Endodermal cell (in vitro differentiated cells): ENCODE measurements around the gene NEB. TPM values are rescaled to one million over a fixed set of nuclear protein-coding genes. Genes with fewer than 3 reads are reported as not detected.
A peak's percentile ranks its signal among the peaks of the same experiment; 100 is the strongest.
"Not testable (repeated sequence)": the region's sequence is repeated elsewhere in the genome, so short reads cannot be mapped to it uniquely, and the experiment has no call there.

Source experiments
- DNase-seq: peaks from one replicate; pipeline ENCODE4 v3.0.0-alpha.2; 2017
- H3K27ac ChIP-seq: 2 replicates; pipeline ENCODE4 v1.5.1; 2013; ENCODE audit warnings: mild to moderate bottlenecking, low read depth, low read length, moderate library complexity
- H3K27me3 ChIP-seq: 2 replicates; pipeline ENCODE4 v1.6.1; 2013; ENCODE audit warnings: mild to moderate bottlenecking, low read length, moderate library complexity; ENCODE audit not compliant: insufficient read depth, control insufficient read depth, poor library complexity, severe bottlenecking
- H3K36me3 ChIP-seq: 2 replicates; pipeline ENCODE4 v1.7.0; 2013; ENCODE audit warnings: mild to moderate bottlenecking, low read length, moderate library complexity; ENCODE audit not compliant: control insufficient read depth, insufficient read depth
- H3K4me1 ChIP-seq: one replicate; pipeline ENCODE4 v1.7.0; 2013; ENCODE audit warnings: low read length; ENCODE audit not compliant: control insufficient read depth, insufficient read depth
- H3K4me3 ChIP-seq: 2 replicates; pipeline ENCODE4 v1.5.1; 2013; ENCODE audit warnings: mild to moderate bottlenecking, low read length, moderate library complexity
- H3K9ac ChIP-seq: 2 replicates; pipeline ENCODE4 v1.6.1; 2013; ENCODE audit warnings: mild to moderate bottlenecking, low read length, moderate library complexity; ENCODE audit not compliant: poor library complexity, severe bottlenecking; ENCODE audit errors: extremely low read depth
- H3K9me3 ChIP-seq: 2 replicates; pipeline ENCODE4 v1.6.1; 2013; ENCODE audit warnings: mild to moderate bottlenecking, low read length, moderate library complexity; ENCODE audit not compliant: control insufficient read depth
- H3K27ac Mint-ChIP-seq: 2 replicates; pipeline ENCODE4 v1.8.0; 2020; ENCODE audit warnings: mixed read lengths
- H3K27me3 Mint-ChIP-seq: 2 replicates; pipeline ENCODE4 v1.8.0; 2021; ENCODE audit warnings: mild to moderate bottlenecking, mixed read lengths; ENCODE audit not compliant: insufficient read depth
- H3K36me3 Mint-ChIP-seq: 2 replicates; pipeline ENCODE4 v1.8.0; 2020; ENCODE audit warnings: low read depth, mixed read lengths
- H3K4me1 Mint-ChIP-seq: 2 replicates; pipeline ENCODE4 v1.8.0; 2020; ENCODE audit warnings: mixed read lengths
- H3K4me3 Mint-ChIP-seq: 2 replicates; pipeline ENCODE4 v1.8.0; 2020; ENCODE audit warnings: mild to moderate bottlenecking, moderate library complexity, mixed read lengths
- H3K9me3 Mint-ChIP-seq: 2 replicates; pipeline ENCODE4 v1.8.0; 2020; ENCODE audit warnings: mild to moderate bottlenecking, mixed read lengths
- CTCF ChIP-seq: fragments of 200-600 bp; sonication (generic); conservative IDR thresholded peaks from 2 replicates; pipeline ENCODE4 v1.5.0; 2021; ENCODE audit warnings: antibody characterized with exemption, mild to moderate bottlenecking
- WGBS, 2 experiments: methylation state at CpG; one replicate each; pipeline versions ENCODE4 v1.1.5 to v1.1.7; 2013; ENCODE audit warnings: missing lambda C conversion rate in 2 of 2, mixed read lengths in 1 of 2; ENCODE audit not compliant: insufficient coverage in 1 of 2, insufficient read length in 1 of 2; 5-methylcytosine and 5-hydroxymethylcytosine counted together
- total RNA-seq, 2 donors: library from RNA; stranded (reverse); fragmentation: NEBNext Ultra II Directional in 1 of 2; extraction: Animal tissue kit (Norgen Biotek cat#: 25700) in 1 of 2; gene quantifications; 2 replicates in 1 of 2; 3 replicates in 1 of 2; pipeline ENCODE4 v1.2.1, GENCODE V29; 2021

NEB gene
- total RNA-seq, 2 donors from 2014 or later, result 4.4 to 5.4 TPM

- Mint-ChIP-seq H3K4me3 (no peak overlapping the region), H3K36me3 (no peaks in the 10 kb centered on the region), H3K9me3 (no peaks in the 10 kb centered on the region), H3K4me1 (no peaks in the 10 kb centered on the region), H3K27me3 (no peaks in the 10 kb centered on the region), H3K27ac (no peak overlapping the region)
- Histone ChIP-seq H3K9me3 (no peaks in the 10 kb centered on the region), H3K36me3 (no peaks in the 10 kb centered on the region), H3K9ac (no peak overlapping the region), H3K27me3 (no peaks in the 10 kb centered on the region), H3K4me3 (no peak overlapping the region), H3K4me1 (no peaks in the 10 kb centered on the region), H3K27ac (no peak overlapping the region)
- TF ChIP-seq CTCF, result no peak
- WGBS, 2 experiments, result 90% methylated on average over 1 of the region's 1 CpG; no CpG with 5 or more reads in 1 of the 2 experiments
- DNase-seq, result no peak
These were observed 23.3 kb downstream of the NEB start for GRCh38 chr2:151711025-151711424.

- Histone ChIP-seq H3K4me3 (no peak overlapping the region), H3K9ac (no peak overlapping the region), H3K4me1 (no peaks in the 10 kb centered on the region), H3K36me3 (no peaks in the 10 kb centered on the region), H3K27me3 (no peaks in the 10 kb centered on the region), H3K9me3 (no peaks in the 10 kb centered on the region), H3K27ac (no peak overlapping the region)
- 92 to 100% methylated on average over 5 to 6 of the region's 6 CpGs for WGBS, 2 experiments
- DNase-seq, result no peak
- Mint-ChIP-seq H3K27ac (no peak overlapping the region), H3K4me1 (no peaks in the 10 kb centered on the region), H3K27me3 (no peaks in the 10 kb centered on the region), H3K4me3 (no peak overlapping the region), H3K9me3 (peaks cover 10% of the 10 kb centered on the region), H3K36me3 (peaks cover 9% of the 10 kb centered on the region)
- TF ChIP-seq CTCF, result no peak
These were observed 25.5 kb downstream of the NEB start for GRCh38 chr2:151708788-151709187.

GRCh38 chr2:151707857-151708256 is 26.4 kb downstream of the NEB start:
- no peak for TF ChIP-seq CTCF
- Histone ChIP-seq H3K9me3 (no peaks in the 10 kb centered on the region), H3K4me1 (no peaks in the 10 kb centered on the region), H3K4me3 (no peak overlapping the region), H3K27ac (no peak overlapping the region), H3K27me3 (no peaks in the 10 kb centered on the region), H3K9ac (no peak overlapping the region), H3K36me3 (no peaks in the 10 kb centered on the region)
- no peaks in the 10 kb centered on the region for H3K27me3 Mint-ChIP-seq
- no peak overlapping the region for H3K27ac Mint-ChIP-seq
- WGBS, 2 experiments, result 56 to 60% methylated on average over 4 of the region's 4 CpGs
- peaks cover 9% of the 10 kb centered on the region for H3K36me3 Mint-ChIP-seq
- no peak for DNase-seq
- no peaks in the 10 kb centered on the region for H3K4me1 Mint-ChIP-seq
- H3K9me3 Mint-ChIP-seq, result peaks cover 10% of the 10 kb centered on the region
- no peak overlapping the region for H3K4me3 Mint-ChIP-seq

DNA sequence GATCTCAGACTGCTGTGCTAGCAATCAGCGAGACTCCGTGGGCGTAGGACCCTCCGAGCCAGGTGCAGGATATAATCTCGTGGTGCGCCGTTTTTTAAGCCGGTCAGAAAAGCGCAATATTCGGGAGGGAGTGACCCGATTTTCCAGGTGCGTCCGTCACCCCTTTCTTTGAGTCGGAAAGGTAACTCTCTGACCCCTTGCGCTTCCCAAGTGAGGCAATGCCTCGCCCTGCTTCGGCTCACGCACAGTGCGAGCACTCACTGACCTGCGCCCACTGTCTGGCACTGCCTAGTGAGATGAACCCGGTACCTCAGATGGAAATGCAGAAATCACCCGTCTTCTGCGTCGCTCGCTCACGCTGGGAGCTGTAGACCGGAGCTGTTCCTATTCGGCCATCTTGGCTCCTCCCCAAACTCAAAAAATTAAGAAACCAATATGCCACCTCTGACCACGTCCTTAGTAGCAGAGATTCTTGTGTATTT is 29.8 kb downstream of the NEB start:
- not testable (repeated sequence) for H3K27ac ChIP-seq, H3K9ac ChIP-seq, H3K36me3 ChIP-seq, H3K4me1 Mint-ChIP-seq, H3K27me3 ChIP-seq, H3K9me3 ChIP-seq, H3K27me3 Mint-ChIP-seq, H3K4me3 ChIP-seq, H3K4me1 ChIP-seq
- H3K36me3 Mint-ChIP-seq, result peaks cover 11% of the 10 kb centered on the region
- 93 to 100% methylated on average over 5 to 25 of the region's 29 CpGs for WGBS, 2 experiments
- peak overlapping the region; percentile 48 for H3K27ac Mint-ChIP-seq
- H3K4me3 Mint-ChIP-seq, result peak overlapping the region; percentile 26
- peaks cover 15% of the 10 kb centered on the region for H3K9me3 Mint-ChIP-seq
- DNase-seq, result peak; percentile 51

GRCh38 chr2:151698134-151698533 is 36.1 kb downstream of the NEB start:
- not testable (repeated sequence) for H3K9me3 ChIP-seq, H3K9ac ChIP-seq, H3K36me3 ChIP-seq, H3K4me1 Mint-ChIP-seq, H3K27me3 Mint-ChIP-seq, H3K4me3 Mint-ChIP-seq, H3K4me3 ChIP-seq, H3K27me3 ChIP-seq, H3K9me3 Mint-ChIP-seq, H3K36me3 Mint-ChIP-seq, H3K27ac ChIP-seq, H3K4me1 ChIP-seq, H3K27ac Mint-ChIP-seq, DNase-seq
